HG03439 (cell line): ENCODE measurements around the gene SRSF1.
A peak's percentile ranks its signal among the peaks of the same experiment; 100 is the strongest.

Source experiments
- ATAC-seq: cut with Tn5 transposase; IDR thresholded peaks from one replicate; pipeline ENCODE4 v1.9.1; 2021; ENCODE audit warnings: mild to moderate bottlenecking, moderate library complexity; ENCODE audit not compliant: unreplicated experiment

The SRSF1 gene

GRCh38 chr17:58019039-58019438, 12.0 kb upstream of the SRSF1 start:
- no peak for ATAC-seq

GRCh38 chr17:58010067-58010799, 3.2 kb upstream of the SRSF1 start:
- ATAC-seq = no peak

- peak; percentile 34 for ATAC-seq
Observed at GRCh38 chr17:58007781-58008706, 998 bp upstream of the SRSF1 start.

DNA sequence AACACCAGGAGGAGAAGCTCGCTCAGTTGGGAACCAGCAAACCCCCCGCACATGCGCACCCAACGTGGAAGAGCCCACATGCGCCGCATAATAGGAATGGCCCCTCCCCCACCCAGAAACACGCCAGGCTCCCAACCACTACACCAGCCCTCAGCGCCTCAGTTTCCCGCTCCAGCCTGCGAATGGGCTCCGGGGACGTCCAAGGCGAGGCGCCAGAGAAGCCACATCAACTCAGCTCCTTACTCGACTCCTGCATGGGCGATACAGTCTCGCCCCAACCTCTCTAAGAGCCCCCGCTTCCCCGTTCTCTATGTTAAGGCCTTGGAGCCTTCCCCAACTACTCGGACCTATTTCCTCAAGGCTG, 504 bp downstream of the SRSF1 start:
- ATAC-seq = no peak

GRCh38 chr17:58005728-58006559, 1.1 kb downstream of the SRSF1 start:
- no peak for ATAC-seq

GRCh38 chr17:58005031-58005727, 1.9 kb downstream of the SRSF1 start:
- no peak for ATAC-seq

DNA sequence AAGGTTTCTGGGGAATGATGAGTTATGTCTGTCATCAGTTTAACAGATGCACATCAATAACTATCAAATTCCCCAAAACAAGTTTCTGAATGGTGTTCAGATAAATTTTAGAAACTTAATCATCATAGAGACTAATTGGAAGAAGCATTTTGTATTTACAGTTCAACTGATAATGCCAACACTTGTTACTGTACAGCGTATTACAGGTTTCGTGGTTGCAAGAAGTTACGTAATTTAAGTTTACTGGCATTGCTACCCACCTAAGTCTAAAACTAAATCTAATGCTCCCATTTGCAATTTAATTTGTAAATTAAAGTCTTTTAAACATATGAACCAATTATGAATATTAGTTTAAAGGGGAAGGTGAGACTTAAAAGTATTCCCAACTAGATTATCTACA, 3.0 kb downstream of the SRSF1 start:
- ATAC-seq = no peak

DNA sequence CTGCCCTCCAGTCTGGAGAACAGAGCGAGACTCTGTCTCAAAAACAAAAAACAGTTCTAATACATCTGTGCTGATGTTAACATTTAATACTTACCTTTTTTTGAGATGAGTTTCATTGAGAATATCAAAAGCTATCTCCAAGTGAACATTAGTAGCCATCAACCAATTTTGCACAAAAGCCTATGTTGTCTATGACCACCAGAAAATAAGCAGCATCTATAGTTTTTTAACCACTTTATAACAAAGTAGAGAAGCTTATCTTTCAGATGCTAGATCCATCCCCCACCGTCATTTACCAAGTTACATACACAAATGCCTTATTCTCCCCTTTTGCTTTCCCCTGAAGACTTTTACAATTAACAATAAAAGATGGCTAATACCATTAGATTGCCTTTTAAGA, 4.1 kb downstream of the SRSF1 start:
- no peak for ATAC-seq

DNA sequence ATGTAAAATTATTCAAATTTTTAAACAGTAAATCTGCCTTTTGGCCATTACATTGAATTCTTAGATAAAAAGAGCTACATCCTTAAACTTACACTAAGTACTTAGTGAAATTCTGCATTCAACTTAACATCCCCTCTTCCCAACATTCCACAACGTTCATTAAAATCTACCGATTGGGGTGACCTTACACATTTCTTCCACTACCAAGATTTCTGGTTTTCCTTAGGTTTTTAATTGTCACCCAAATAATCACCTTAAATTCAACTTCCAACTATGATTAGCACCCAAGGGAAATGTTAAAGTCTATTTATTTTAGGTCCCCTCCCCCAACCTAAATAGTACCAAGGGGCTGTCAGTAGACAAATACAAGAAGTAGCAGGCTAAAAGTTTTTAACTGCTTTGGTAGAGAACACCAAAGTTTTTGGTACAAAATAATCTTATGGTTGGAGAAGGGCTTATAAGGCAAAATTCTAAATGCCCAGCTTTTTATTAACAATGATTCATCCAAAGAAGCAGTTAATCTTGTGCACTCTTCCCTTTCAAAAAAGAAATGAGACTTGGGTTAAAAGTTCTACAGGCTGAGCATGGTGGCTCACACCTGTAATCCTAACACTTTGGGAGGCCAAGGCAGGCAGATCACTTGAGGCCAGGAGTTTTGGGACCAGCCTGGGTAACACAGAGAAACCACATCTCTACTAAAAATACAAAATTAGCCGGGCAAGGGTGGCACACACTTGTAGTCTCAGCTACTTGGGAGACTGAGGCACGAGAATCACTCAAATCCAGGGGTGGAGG, 4.7 kb downstream of the SRSF1 start:
- ATAC-seq = no peak

- no peak for ATAC-seq
Observed at GRCh38 chr17:58001461-58002124, 5.5 kb downstream of the SRSF1 start.

DNA sequence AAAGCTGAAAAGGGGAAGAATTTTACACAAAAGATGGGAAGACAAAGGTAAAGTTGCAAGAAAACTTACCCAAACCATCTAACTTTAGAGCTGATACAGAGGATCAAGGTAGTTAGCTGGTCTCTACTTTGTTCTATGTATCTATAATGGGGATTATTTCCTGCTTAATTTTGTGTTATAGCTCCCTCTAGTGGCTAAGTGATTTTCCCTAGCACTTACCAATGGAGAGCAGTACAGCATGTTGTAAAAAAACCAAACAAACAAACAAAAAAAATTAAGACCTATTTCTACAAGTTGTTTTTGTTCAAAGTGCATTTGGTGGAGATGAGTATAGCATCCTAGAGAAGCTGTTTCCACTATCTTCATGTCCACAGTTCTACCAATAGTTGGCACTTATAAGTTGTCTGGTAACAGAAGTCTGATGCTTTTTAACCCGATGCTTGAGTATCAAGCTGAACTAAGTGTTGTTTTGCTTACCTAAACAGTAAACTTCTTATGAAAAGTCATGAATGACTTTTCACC, 7.5 kb downstream of the SRSF1 start:
- peak; percentile 51 for ATAC-seq

- ATAC-seq = no peak
Observed at GRCh38 chr17:57999010-57999495, 8.0 kb downstream of the SRSF1 start.

- no peak for ATAC-seq
Observed at GRCh38 chr17:57997085-57997809, 9.8 kb downstream of the SRSF1 start.

GRCh38 chr17:57995076-57995956, 11.7 kb downstream of the SRSF1 start:
- ATAC-seq = peak; percentile 62

GRCh38 chr17:57994436-57994835, 12.6 kb downstream of the SRSF1 start:
- no peak for ATAC-seq

- no peak for ATAC-seq
Observed at GRCh38 chr17:57993471-57994365, 13.3 kb downstream of the SRSF1 start.
